D721Med (cell line): ENCODE data around the gene KCNC3.
A peak's percentile ranks its signal among the peaks of the same experiment; 100 is the strongest.

ENCODE experiments used
- DNase-seq: peaks from one replicate; pipeline ENCODE4 v3.0.0; 2011; ENCODE audit warnings: low spot score; ENCODE audit not compliant: insufficient read length
- FAIRE-seq: peaks from 2 replicates; lab custom pipeline; 2011; peaks lifted over from hg19 to GRCh38; lab: Jason Lieb, UNC
- TF ChIP-seq, protein P1 (sequence below): IDR thresholded peaks from 2 replicates; pipeline ENCODE4 v1.5.1; 2012; ENCODE audit warnings: mild to moderate bottlenecking, control low read depth; ENCODE audit not compliant: insufficient read depth; ENCODE audit errors: missing control alignments

The KCNC3 gene

GRCh38 chr19:50371914-50372475 lies 42.8 kb upstream of the KCNC3 start:
- FAIRE-seq (no peak), DNase-seq (no peak)
- TF ChIP-seq, protein P1, sequence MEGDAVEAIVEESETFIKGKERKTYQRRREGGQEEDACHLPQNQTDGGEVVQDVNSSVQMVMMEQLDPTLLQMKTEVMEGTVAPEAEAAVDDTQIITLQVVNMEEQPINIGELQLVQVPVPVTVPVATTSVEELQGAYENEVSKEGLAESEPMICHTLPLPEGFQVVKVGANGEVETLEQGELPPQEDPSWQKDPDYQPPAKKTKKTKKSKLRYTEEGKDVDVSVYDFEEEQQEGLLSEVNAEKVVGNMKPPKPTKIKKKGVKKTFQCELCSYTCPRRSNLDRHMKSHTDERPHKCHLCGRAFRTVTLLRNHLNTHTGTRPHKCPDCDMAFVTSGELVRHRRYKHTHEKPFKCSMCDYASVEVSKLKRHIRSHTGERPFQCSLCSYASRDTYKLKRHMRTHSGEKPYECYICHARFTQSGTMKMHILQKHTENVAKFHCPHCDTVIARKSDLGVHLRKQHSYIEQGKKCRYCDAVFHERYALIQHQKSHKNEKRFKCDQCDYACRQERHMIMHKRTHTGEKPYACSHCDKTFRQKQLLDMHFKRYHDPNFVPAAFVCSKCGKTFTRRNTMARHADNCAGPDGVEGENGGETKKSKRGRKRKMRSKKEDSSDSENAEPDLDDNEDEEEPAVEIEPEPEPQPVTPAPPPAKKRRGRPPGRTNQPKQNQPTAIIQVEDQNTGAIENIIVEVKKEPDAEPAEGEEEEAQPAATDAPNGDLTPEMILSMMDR, result no peak

GRCh38 chr19:50368649-50369570 lies 39.7 kb upstream of the KCNC3 start:
- FAIRE-seq (no peak), DNase-seq (peak; percentile 77)
- TF ChIP-seq, protein P1, result peak; percentile 81

GRCh38 chr19:50365434-50366306 lies 36.5 kb upstream of the KCNC3 start, which contains the start of gene NAPSA:
Gene NAPSA, minus strand, starts transcription at chr19:50365639. Its CDS starts 18 bp downstream, at chr19:50365621.
- FAIRE-seq (no peak), DNase-seq (no peak)
- TF ChIP-seq, protein P1, result no peak

- TF ChIP-seq, protein P1, result no peak
- FAIRE-seq (no peak), DNase-seq (no peak)
Observed at GRCh38 chr19:50362656-50363424, 33.7 kb upstream of the KCNC3 start.

- FAIRE-seq (no peak), DNase-seq (no peak)
- TF ChIP-seq, protein P1, result no peak
Observed at GRCh38 chr19:50362030-50362412, 32.8 kb upstream of the KCNC3 start.

GRCh38 chr19:50361290-50362029 lies 32.3 kb upstream of the KCNC3 start:
- TF ChIP-seq, protein P1, result no peak
- FAIRE-seq, result no peak
- DNase-seq, result no peak
